ENCODE measurements around the gene ATAD3B. TPM values are rescaled to one million over a fixed set of nuclear protein-coding genes. Genes with fewer than 3 reads are reported as not detected.

The ATAD3B gene
- total and polyA plus RNA-seq, 4 donors, result 6.4 to 14.3 (median 10.3) TPM

DNA sequence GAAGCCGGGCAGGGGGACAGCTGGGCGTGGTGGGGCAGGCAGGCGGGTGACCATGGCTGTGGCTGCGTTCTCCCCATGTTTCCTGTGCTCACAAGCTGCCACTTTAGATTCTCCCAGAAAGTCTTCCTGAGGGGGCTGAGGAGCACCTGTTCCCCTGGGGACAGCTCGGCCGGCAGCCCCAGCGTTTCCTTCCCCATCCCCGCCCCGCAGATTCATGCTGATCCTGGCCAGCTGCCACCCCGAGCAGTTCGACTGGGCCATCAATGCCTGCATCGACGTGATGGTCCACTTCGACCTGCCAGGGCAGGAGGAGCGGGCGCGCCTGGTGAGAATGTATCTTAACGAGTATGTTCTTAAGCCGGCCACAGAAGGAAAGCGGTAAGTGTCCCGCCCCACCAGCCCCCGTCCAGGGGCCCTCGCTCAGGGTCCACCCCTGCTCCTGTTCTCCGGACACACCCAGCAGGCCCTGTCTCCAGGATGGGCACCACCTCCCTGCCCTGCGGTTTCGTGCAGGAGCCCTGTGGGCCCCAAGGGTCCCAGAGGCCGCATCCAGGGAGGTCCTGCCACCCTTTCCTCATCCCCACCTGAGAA lies 10.9 kb upstream of the ATAD3B start:
- TF ChIP-seq EGR1 (IDR thresholded peaks at IDR 0.05; ENCODE audit: low read depth in 2 of 2), result no peak
- TF ChIP-seq HNF4A (conservative IDR thresholded peaks at IDR 0.05), result no peak
- Histone ChIP-seq H3K9me3 (ENCODE audit: control insufficient read depth in 4 of 4, low read length in 3 of 4) (no peaks in the 10 kb centered on the region), H3K36me3 (ENCODE audit: control insufficient read depth in 4 of 4, insufficient read depth in 3 of 4, low read depth in 1 of 4, low read length in 3 of 4) (no peaks in the 10 kb centered on the region), H3K4me3 (ENCODE audit: low read depth in 1 of 3, low read length in 3 of 3) (no peak overlapping the region), H3K27me3 (ENCODE audit: control insufficient read depth in 4 of 4, insufficient read depth in 4 of 4, low read length in 3 of 4) (no peaks in the 10 kb centered on the region), H3K27ac (ENCODE audit: low read depth in 1 of 2, low read length in 2 of 2) (no peak overlapping the region), H3K4me1 (ENCODE audit: control insufficient read depth in 4 of 4, insufficient read depth in 4 of 4, low read length in 3 of 4) (peaks cover 0 to 5% (median 5%) of the 10 kb centered on the region in 4 donors), H3K9ac (ENCODE audit: low read depth in 1 of 2, low read length in 2 of 2) (no peak overlapping the region)
- 84% methylated on average over 27 of the region's 27 CpGs for WGBS
- DNase-seq (ENCODE audit: low spot score), result no peak

DNA sequence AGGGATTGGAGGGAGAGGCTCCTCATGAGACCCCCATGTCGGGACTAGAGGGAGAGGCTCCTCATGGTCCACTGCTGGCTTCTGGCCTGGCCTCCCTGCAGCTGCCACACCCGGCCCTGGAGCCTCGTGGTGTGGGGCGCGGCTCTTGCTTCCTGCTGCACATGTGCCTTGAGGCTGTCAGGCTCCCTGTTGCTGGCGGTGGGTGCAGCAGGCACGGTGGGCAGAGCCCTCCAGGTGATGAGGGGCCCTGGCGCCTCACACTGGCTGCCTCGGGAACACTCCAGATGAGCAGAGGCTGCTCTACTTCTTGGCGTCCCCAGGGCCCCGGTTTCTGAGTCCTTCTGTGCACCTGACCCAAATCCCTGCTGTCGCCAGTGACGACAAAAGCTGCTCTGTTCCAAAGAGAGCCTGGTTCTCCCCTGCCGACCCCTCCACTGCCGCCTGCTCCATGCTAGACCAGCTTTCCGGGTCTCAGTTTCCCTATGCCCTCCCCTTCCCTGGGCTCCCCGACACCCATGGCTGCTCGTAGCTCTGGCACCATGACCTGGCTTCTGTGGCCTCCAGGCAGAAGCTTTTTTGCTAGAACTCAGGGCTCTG lies 9.7 kb upstream of the ATAD3B start:
- Histone ChIP-seq H3K4me1 (ENCODE audit: control insufficient read depth in 4 of 4, insufficient read depth in 4 of 4, low read length in 3 of 4) (peaks cover 0 to 5% (median 3%) of the 10 kb centered on the region in 4 donors), H3K36me3 (ENCODE audit: control insufficient read depth in 4 of 4, insufficient read depth in 3 of 4, low read depth in 1 of 4, low read length in 3 of 4) (no peaks in the 10 kb centered on the region), H3K9ac (ENCODE audit: low read depth in 1 of 2, low read length in 2 of 2) (no peak overlapping the region), H3K27me3 (ENCODE audit: control insufficient read depth in 4 of 4, insufficient read depth in 4 of 4, low read length in 3 of 4) (no peaks in the 10 kb centered on the region), H3K9me3 (ENCODE audit: control insufficient read depth in 4 of 4, low read length in 3 of 4) (no peaks in the 10 kb centered on the region), H3K27ac (ENCODE audit: low read depth in 1 of 2, low read length in 2 of 2) (no peak overlapping the region), H3K4me3 (ENCODE audit: low read depth in 1 of 3, low read length in 3 of 3) (no peak overlapping the region)
- DNase-seq (ENCODE audit: low spot score), result no peak
- TF ChIP-seq HNF4A (conservative IDR thresholded peaks at IDR 0.05) (no peak), HNF4G (IDR thresholded peaks at IDR 0.05) (no peak), GABPA (IDR thresholded peaks at IDR 0.05 in 1 of 2, conservative IDR thresholded peaks at IDR 0.05 in 1 of 2) (no peak)
- TF ChIP-seq, protein P1, sequence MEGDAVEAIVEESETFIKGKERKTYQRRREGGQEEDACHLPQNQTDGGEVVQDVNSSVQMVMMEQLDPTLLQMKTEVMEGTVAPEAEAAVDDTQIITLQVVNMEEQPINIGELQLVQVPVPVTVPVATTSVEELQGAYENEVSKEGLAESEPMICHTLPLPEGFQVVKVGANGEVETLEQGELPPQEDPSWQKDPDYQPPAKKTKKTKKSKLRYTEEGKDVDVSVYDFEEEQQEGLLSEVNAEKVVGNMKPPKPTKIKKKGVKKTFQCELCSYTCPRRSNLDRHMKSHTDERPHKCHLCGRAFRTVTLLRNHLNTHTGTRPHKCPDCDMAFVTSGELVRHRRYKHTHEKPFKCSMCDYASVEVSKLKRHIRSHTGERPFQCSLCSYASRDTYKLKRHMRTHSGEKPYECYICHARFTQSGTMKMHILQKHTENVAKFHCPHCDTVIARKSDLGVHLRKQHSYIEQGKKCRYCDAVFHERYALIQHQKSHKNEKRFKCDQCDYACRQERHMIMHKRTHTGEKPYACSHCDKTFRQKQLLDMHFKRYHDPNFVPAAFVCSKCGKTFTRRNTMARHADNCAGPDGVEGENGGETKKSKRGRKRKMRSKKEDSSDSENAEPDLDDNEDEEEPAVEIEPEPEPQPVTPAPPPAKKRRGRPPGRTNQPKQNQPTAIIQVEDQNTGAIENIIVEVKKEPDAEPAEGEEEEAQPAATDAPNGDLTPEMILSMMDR (IDR thresholded peaks at IDR 0.05; ENCODE audit: low read depth, low read length, missing input control), result no peak
- 75% methylated on average over 18 of the region's 18 CpGs for WGBS

DNA sequence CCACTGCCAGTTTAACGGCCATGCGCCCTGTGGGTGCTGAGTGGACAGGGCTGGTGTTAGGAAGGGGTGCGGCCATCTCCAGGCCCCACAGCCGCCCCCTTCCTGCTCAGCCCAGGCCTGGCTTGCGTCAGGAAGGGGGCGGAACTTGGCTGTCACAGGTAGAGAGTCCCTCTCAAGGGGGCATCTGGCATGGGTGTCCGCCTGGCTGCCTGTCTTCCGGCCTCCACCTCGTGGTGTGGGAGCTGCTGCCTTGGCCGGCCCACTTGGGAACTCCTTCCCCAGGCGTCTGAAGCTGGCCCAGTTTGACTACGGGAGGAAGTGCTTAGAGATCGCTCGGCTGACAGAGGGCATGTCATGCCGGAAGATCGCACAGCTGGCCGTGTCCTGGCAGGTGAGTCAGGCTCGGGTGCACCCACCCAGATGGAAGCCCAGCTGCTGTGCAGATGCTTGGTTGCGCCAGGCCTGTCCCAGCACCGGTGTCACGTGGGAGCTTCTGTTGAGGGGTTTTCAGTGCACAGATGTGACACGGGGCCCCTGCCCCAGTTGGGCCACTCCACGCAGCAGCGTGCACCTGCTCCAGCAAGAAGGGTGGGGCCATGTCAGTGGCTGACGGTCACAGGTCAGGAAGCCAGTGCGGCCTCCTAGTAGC lies 9.1 kb upstream of the ATAD3B start:
- Histone ChIP-seq H3K27ac (ENCODE audit: low read depth in 1 of 2, low read length in 2 of 2) (no peak overlapping the region), H3K27me3 (ENCODE audit: control insufficient read depth in 4 of 4, insufficient read depth in 4 of 4, low read length in 3 of 4) (no peaks in the 10 kb centered on the region), H3K36me3 (ENCODE audit: control insufficient read depth in 4 of 4, insufficient read depth in 3 of 4, low read depth in 1 of 4, low read length in 3 of 4) (no peaks in the 10 kb centered on the region), H3K4me1 (ENCODE audit: control insufficient read depth in 4 of 4, insufficient read depth in 4 of 4, low read length in 3 of 4) (peaks cover 0 to 5% (median 0%) of the 10 kb centered on the region in 4 donors), H3K9me3 (ENCODE audit: control insufficient read depth in 4 of 4, low read length in 3 of 4) (no peaks in the 10 kb centered on the region), H3K9ac (ENCODE audit: low read depth in 1 of 2, low read length in 2 of 2) (no peak overlapping the region), H3K4me3 (ENCODE audit: low read depth in 1 of 3, low read length in 3 of 3) (no peak overlapping the region)
- 81% methylated on average over 26 of the region's 26 CpGs for WGBS
- DNase-seq (ENCODE audit: low spot score), result no peak
- TF ChIP-seq GABPA (IDR thresholded peaks at IDR 0.05 in 1 of 2, conservative IDR thresholded peaks at IDR 0.05 in 1 of 2), result no peak
- no peak for TF ChIP-seq FOXA2 (IDR thresholded peaks at IDR 0.05)
- TF ChIP-seq, protein P2, sequence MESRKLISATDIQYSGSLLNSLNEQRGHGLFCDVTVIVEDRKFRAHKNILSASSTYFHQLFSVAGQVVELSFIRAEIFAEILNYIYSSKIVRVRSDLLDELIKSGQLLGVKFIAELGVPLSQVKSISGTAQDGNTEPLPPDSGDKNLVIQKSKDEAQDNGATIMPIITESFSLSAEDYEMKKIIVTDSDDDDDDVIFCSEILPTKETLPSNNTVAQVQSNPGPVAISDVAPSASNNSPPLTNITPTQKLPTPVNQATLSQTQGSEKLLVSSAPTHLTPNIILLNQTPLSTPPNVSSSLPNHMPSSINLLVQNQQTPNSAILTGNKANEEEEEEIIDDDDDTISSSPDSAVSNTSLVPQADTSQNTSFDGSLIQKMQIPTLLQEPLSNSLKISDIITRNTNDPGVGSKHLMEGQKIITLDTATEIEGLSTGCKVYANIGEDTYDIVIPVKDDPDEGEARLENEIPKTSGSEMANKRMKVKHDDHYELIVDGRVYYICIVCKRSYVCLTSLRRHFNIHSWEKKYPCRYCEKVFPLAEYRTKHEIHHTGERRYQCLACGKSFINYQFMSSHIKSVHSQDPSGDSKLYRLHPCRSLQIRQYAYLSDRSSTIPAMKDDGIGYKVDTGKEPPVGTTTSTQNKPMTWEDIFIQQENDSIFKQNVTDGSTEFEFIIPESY (IDR thresholded peaks at IDR 0.05), result no peak
- TF ChIP-seq, protein P3, sequence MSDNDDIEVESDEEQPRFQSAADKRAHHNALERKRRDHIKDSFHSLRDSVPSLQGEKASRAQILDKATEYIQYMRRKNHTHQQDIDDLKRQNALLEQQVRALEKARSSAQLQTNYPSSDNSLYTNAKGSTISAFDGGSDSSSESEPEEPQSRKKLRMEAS (IDR thresholded peaks at IDR 0.05), result no peak
- no peak for TF ChIP-seq NR2F2 (IDR thresholded peaks at IDR 0.05)
- TF ChIP-seq RXRA (IDR thresholded peaks at IDR 0.05), result no peak
- no peak for TF ChIP-seq FOXA1 (IDR thresholded peaks at IDR 0.05)
- TF ChIP-seq TAF1 (conservative IDR thresholded peaks at IDR 0.05), result no peak

Measured in liver (tissue), 9 donors.